ENCODE data around the gene TANC1.

TANC1 gene

GRCh38 chr2:158996378-158996993 is 28.0 kb downstream of the TANC1 start:
- no peak for DNase-seq

DNA sequence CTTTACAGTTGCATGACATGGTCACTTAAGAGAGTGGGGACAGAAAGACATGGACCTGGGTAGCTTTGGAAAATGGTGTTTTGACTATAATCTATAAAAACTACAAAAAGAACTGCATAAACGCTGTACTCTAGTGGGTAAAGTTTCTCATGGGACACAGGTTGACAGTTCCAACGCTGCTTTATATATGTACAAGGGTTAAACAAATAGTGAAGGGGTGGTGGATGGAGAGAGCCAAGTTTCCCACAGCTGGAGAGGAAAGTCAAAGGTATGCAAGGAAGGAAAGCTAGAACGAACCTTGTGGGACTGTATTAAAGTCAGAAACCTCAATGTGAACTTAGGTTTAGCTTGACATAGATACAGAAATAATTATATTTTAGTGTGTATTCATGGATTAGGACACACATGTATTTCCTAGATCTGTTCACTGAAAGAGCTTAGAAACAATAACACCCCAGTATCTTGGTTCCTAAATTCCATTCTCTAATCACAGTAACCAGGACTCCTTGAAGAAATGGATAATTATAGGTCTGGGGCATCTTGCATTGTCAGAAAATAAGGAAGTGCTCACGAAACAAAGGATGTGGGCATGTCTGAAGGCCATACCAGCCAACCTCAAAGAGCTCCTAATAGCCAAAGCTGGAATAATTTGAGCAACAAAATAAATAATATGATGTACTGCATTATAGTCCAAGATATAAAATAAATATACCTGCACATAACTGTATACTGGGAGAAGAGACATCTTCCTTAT is 28.8 kb downstream of the TANC1 start:
- no peak for DNase-seq

GRCh38 chr2:158998551-158999248 is 30.3 kb downstream of the TANC1 start:
- DNase-seq, result no peak

DNA sequence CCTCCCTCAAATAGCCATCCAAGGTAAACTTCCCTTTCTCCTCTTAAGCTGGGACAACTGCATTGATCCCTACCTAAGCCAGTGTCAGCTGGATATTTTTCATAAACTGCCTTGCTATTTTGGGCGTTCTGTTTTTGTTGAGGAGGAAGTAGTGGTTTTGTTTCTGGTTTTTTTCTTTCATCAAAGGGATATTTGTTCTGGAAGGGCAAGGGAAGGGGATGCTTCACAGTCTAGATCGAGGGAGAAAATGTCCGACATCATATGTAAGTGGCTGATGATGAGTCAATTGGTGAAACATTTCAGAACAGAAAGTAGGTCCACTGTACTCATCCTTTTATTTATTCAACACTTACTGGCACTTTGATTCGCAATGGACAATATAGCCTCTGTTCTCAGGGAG is 31.0 kb downstream of the TANC1 start:
- no peak for DNase-seq

GRCh38 chr2:159000072-159000471 is 31.6 kb downstream of the TANC1 start:
- no peak for DNase-seq

- no peak for DNase-seq
These were observed 34.1 kb downstream of the TANC1 start for GRCh38 chr2:159002462-159003111.

- DNase-seq, result no peak
These were observed 35.1 kb downstream of the TANC1 start for GRCh38 chr2:159003555-159003954.

DNA sequence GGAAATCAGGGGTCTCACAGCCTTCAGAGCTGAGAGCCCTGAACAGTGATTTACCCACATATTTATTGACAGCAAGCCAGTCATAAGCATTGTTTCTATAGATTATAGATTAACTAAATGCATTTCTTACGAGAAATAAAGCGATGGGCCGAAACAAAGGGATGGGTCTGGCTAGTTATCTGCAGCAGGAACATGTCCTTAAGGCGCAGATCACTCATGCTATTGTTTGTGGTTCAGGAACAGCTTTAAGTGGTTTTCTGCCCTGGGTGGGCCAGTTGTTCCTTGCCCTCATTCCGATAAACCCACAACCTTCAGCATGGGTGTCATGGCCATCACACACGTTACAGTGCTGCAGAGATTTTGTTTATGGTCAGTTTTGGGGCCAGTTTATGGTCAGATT is 36.4 kb downstream of the TANC1 start:
- DNase-seq, result no peak

GRCh38 chr2:159009940-159010339 is 41.5 kb downstream of the TANC1 start:
- no peak for DNase-seq

GRCh38 chr2:159010340-159010739 is 41.9 kb downstream of the TANC1 start:
- no peak for DNase-seq

DNA sequence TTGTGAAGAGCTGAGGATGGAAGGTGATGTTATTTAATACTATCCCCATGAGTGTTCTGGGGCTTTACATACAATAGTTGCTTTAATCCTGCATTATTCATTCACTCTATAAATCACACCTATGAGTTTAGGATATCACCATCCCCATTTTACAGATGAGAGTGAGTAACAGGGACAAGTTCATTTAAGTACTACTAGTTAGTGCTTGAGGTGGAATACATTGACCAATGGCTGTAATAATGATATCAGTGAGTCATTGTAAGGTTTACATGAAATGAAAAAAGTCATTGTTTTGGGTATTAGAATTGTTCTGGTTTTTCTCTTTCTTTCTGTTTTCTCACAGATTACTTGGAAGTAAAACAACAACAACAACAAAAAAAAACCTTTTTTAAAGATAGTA is 42.5 kb downstream of the TANC1 start:
- DNase-seq, result no peak

DNA sequence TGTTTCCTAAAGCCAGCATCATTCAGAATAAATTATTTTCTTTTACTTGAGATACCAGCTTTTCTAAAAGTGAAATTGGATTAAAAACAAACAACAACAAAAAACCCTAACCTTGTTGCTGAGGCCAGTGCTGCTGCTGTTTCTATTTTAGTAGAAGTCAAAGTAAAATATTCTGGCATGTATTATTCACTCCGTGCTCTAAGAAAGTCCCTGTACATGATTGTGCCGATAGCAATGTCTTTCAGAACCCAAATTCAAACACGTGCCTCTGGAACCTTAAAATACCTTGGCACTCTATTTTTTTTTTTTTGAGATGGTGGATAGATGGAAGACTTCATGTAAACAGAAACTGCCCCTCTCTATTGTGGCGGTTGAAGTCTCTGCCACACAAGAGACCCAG is 43.7 kb downstream of the TANC1 start:
- DNase-seq, result no peak

DNA sequence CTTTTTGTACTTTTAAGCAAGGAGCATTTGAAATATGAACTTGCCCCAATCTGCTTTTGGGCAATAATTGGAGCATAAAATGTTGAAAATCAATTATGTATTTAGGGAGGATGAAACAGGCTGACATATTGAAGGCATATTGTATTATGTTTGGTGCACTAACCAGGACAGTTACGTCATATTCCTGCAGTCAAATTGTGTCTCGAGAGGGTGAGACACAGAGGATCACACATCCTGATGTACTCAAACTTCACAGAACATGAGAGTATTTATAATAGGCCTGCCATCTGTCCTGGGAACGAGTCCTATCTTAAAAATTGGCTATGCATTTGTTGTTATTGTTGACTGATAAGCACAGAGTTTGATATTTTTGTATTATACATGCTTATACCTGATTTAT is 44.7 kb downstream of the TANC1 start:
- no peak for DNase-seq

DNA sequence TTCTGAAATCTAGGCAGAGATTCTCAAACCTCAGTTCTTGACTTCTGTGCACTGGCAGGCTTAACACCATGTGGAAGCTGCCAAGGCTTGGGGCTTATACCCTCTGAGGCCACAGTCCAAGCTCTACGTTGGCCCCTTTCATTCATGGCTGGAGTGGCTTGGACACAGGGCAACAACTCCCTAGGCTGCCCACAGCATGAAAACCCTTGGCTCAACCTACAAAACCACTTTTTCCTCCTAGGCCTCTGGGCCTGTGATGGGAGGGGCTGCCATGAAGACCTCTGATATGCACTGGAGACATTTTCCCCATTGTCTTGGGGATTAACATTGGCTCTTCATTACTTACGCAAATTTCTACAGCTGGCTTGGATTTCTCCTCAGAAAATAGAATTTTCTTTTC is 46.7 kb downstream of the TANC1 start:
- DNase-seq, result no peak

DNA sequence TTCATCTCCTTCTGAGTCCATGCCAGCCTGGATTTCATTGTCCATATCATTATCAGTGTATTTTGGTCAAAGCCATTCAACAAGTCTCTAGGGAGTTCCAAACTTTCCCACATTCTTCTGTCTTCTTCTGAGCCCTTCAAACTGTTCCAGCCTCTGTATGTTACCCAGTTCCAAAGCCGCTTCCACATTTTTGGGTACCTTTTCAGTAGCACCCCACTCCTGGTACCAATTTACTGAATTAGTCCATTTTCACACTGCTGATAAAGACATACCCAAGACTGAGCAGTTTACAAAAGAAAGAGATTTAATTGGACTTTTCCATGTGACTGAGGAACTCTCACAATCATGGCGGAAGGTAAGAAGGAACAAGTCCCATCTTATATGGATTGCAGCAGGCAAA is 47.4 kb downstream of the TANC1 start:
- DNase-seq, result no peak

DNA sequence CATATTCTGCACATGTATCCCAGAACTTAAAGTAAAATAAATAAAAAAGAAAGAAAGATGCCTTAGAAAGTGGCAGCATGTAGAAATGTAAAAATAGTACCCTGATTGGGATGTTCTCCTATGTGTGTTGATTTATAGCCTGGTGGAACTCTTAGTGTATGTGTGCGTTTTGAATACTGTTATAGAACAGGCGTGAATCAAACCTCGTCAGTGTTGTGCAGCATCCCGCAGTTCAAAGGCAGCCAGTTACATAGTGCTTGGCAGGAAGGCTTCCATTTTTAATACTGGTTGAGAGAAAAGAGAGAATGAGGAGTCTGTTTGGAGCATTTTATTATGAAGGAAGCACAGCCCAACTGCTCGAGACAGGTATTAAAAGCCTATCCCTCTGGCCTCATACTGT is 49.4 kb downstream of the TANC1 start:
- DNase-seq, result no peak

DNA sequence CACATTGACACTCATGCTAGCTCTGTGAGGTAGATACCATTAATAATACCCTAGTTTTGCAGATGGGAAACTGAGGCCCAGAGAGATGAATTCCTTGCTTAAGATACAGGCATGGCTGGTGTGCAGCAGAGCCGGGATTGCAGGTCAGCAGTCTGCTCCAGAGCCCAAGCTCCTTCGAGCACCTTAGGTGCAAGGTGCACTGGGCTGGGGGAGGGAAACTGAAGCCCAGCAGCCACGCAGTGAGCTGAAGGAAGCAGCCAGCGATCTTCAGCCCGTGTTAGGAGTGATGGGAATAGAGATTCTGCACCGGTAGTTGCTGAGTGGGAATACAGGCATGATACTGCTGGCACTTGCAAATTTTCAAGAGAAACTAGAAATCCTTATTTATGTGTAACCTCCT is 50.6 kb downstream of the TANC1 start:
- DNase-seq, result no peak

GRCh38 chr2:159022019-159022418 is 53.6 kb downstream of the TANC1 start:
- DNase-seq, result no peak

GRCh38 chr2:159026170-159026569 is 57.7 kb downstream of the TANC1 start:
- DNase-seq, result no peak

GRCh38 chr2:159028776-159029175 is 60.3 kb downstream of the TANC1 start:
- no peak for DNase-seq

DNA sequence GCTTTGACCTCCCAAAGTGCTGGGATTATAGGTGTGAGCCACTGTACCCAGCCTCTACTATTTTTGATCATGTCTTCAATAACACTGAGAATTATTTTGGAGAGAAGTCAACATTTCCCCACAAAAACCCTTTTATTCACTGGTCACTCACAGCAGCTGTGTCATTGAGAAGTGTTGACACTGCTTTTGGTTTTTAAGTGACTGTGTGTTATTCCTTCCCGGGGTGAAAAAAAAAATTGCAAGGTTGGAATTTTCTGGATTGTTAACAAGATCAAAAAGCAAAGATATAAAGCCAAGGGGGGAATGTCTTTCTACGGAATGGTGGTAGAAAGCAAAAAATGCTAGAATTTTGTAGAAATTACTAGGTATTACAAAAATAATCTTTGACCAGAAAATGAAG is 61.5 kb downstream of the TANC1 start:
- DNase-seq, result no peak

DNA sequence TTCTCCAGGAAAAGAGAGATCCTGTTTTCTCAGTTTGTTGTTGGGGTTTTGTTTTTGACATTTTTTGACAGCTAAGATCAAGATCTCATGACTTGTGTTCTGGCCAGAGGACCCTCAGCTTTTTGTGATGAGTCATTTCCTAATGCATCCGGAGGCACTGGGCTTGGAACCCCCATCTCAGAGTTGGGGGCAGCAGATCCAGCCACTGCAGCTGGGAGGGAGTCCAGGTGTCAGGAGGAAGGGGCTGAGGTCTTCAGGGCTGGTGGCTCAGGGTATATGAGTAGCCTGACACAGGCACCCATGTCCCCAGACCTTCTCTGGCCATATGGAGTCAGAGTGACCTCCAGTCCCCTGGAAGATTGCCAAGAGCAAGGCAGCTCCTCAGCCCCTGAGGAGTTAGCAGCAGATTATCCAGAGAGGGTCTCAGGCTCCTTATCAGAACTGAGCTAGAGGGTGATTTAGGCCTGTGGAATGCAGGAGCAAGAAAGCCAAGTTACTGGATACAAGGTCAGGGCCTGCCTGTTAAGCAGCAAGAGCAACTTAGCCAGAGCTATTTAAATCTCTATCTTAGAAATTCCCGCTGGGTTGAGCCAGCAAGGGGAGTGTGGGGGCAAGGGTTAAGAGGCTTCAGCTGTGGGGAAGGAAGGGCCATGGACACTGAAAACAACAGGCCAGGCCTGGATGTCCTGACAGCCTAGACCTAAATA is 62.4 kb downstream of the TANC1 start:
- peak; percentile 38 for DNase-seq

DNA sequence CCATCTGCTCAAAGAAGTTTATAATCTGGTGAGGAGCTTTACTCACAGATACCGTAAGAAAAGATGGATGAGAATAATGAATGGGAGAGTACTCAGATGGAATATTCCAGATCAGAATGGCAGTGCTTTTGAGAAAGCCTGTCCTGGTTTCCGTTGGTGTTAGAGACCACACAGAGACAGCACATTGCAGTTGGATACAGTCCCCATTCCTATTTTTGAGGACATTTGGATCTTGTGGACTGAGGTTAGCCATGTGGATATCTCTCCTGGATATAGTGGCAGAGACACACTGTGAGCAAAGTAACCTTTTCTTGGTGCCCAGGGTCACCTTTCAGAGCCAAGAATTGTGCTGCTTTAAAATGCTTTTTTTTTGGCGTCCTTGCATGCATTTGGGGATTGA is 63.7 kb downstream of the TANC1 start:
- DNase-seq, result no peak
